Measurements from ENCODE around the gene IL4R. TPM values are rescaled to one million over a fixed set of nuclear protein-coding genes. Genes with fewer than 3 reads are reported as not detected.

The IL4R gene
- total and polyA plus RNA-seq, 2 of the 13 experiments (the other 11 are each of a cell fraction or from before 2014, with no cell fraction given), result 15.9 to 49.6 TPM

- DNase-seq (ENCODE audit: low spot score), result peak; percentile 70
- ChIA-PET CTCF (ENCODE audit: low intra/inter-chr PET ratio, low total read pairs) (no interaction called here), POLR2A (interaction anchor here (1.0 to 3.5 kb wide), 10 partner anchors 9 to 66 kb away, joined by 3 to 17 read pairs (median 8); partner anchors contain the start of gene KDM8)
- peak; percentile 46 for FAIRE-seq
- Histone ChIP-seq H3K9me3 (ENCODE audit: low read length) (no peaks in the 10 kb centered on the region), H3K4me1 (ENCODE audit: insufficient read depth, low read length) (peaks cover 80% of the 10 kb centered on the region), H4K20me1 (ENCODE audit: insufficient read depth, low read length) (no peaks in the 10 kb centered on the region), H2AFZ (ENCODE audit: low read length) (no peak overlapping the region), H3K36me3 (replicated peaks in 1 of 2; ENCODE audit: control insufficient read depth in 1 of 2, insufficient read depth in 2 of 2, low read length in 2 of 2) (no peaks in the 10 kb centered on the region), H3K27me3 (ENCODE audit: control insufficient read depth in 1 of 2, insufficient read depth in 2 of 2, low read length in 2 of 2) (no peaks in the 10 kb centered on the region; a peak in 1 of 5 replicates), H3K4me2 (ENCODE audit: low read depth, low read length) (peak overlapping the region; percentile 80), H3K79me2 (ENCODE audit: insufficient read depth, low read length) (peaks cover 39% of the 10 kb centered on the region), H3K27ac (ENCODE audit: extremely low read length, insufficient read depth, low read length) (peak overlapping the region; percentile 79), H3K9ac (ENCODE audit: insufficient read depth, low read depth, low read length) (peak overlapping the region; percentile 83), H3K4me3 (replicated peaks in 1 of 3; ENCODE audit: insufficient read depth in 1 of 3, low read depth in 2 of 3, low read length in 3 of 3) (peak overlapping the region; percentile 83 to 96 (median 94))
- intact Hi-C loops (cut with micrococcal nuclease; ENCODE audit: unreplicated experiment) (loop anchor here (2.0 kb wide), 1 partner anchor 65 kb away; no protein-coding TSS in a partner anchor), in situ Hi-C loops (cut with HindIII; ENCODE audit: extremely low pct_ligation_motif_present, low pct_unique_long_range_greater_than_20kb) (loop anchor here (5.0 kb wide), 1 partner anchor 43 kb away; the partner anchor contains the start of gene IL4R)
- WGBS (ENCODE audit: low lambda C conversion rate), result 17% methylated on average over 9 of the region's 9 CpGs
- ATAC-seq, result no peak
- no TSS peak for BruUV-seq (replicated peaks)
- TF ChIP-seq ZNF468 (CRISPR knock-in tag; IDR thresholded peaks at IDR 0.05) (peak; percentile 86; the same call in 1 of the 2 replicates), SIN3A (IDR thresholded peaks at IDR 0.05; ENCODE audit: borderline replicate concordance, low read depth, low read length) (no peak), HDAC1 (CRISPR knock-in tag; IDR thresholded peaks at IDR 0.05) (no peak; the same call in 1 of the 2 replicates), ZBTB25 (CRISPR knock-in tag; IDR thresholded peaks at IDR 0.05) (peak; percentile 34), ZNF615 (CRISPR knock-in tag; IDR thresholded peaks at IDR 0.05; ENCODE audit: borderline replicate concordance) (0 out of 2 replicates have a peak, but pooled peaks have one; percentile 35), FIP1L1 (IDR thresholded peaks at IDR 0.05; ENCODE audit: borderline replicate concordance, insufficient read depth, low read depth, low read length) (no peak), ZNF263 (CRISPR knock-in tag; IDR thresholded peaks at IDR 0.05) (no peak), ZFX (CRISPR knock-in tag; IDR thresholded peaks at IDR 0.05; ENCODE audit: low read depth) (peak; percentile 66), ZFP41 (CRISPR knock-in tag; IDR thresholded peaks at IDR 0.05; ENCODE audit: borderline replicate concordance) (no peak), CAMTA2 (CRISPR knock-in tag; IDR thresholded peaks at IDR 0.05; ENCODE audit: borderline replicate concordance) (no peak), ZSCAN20 (CRISPR knock-in tag; IDR thresholded peaks at IDR 0.05; ENCODE audit: borderline replicate concordance) (no peak), ATF3 (CRISPR knock-in tag; IDR thresholded peaks at IDR 0.05) (no peak), TOE1 (CRISPR knock-in tag; IDR thresholded peaks at IDR 0.05) (no peak), ZNF563 (CRISPR knock-in tag; IDR thresholded peaks at IDR 0.05) (no peak), TRIM22 (IDR thresholded peaks at IDR 0.05) (no peak), ZBTB49 (CRISPR knock-in tag; IDR thresholded peaks at IDR 0.05; ENCODE audit: borderline replicate concordance) (no peak)
Observed at GRCh38 chr16:27269300-27270150, 44.2 kb upstream of the IL4R start.

Measured in HepG2 (cell line).